Prostate gland (tissue), 2 donors: ENCODE data around the gene GLCE.

Experiments used
- POLR2AphosphoS5 ChIP-seq: sonication (generic); formaldehyde crosslinking; IDR thresholded peaks from one replicate; pipeline ENCODE4 v1.6.1; 2017; ENCODE audit warnings: antibody characterized with exemption
- TF ChIP-seq, protein P1 (sequence below), 4 experiments: fragments of 200-600 bp in 2 of 4; fragments of 450-650 bp in 2 of 4; sonication (generic) in 2 of 4; IDR thresholded peaks; 1 replicate in 3 of 4; 2 replicates in 1 of 4; pipeline ENCODE4 v1.5.1; 2016 to 2019; ENCODE audit warnings: antibody characterized with exemption in 4 of 4, mild to moderate bottlenecking in 2 of 4, moderate library complexity in 2 of 4

DNA sequence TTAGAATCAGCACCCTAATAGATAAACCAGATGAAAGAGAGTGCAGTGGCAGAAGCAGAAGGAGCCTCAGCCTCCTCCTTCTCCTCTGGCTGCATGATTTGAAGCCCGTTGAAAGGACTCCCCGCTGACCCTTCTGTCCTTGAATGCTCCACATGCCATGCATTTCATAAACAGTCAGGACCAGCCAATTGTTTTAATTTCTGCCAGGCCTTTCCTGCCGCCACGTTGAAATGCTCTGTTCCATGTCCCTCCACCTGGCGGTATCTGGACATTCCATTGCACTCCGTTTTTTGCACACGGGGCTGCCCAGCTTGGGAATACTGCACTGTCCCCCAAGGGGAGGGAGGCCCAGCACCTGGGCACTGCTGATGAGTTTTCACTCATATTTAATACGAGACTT is 35.2 kb upstream of the GLCE start:
- TF ChIP-seq POLR2AphosphoS5: no peak
- TF ChIP-seq, protein P1, sequence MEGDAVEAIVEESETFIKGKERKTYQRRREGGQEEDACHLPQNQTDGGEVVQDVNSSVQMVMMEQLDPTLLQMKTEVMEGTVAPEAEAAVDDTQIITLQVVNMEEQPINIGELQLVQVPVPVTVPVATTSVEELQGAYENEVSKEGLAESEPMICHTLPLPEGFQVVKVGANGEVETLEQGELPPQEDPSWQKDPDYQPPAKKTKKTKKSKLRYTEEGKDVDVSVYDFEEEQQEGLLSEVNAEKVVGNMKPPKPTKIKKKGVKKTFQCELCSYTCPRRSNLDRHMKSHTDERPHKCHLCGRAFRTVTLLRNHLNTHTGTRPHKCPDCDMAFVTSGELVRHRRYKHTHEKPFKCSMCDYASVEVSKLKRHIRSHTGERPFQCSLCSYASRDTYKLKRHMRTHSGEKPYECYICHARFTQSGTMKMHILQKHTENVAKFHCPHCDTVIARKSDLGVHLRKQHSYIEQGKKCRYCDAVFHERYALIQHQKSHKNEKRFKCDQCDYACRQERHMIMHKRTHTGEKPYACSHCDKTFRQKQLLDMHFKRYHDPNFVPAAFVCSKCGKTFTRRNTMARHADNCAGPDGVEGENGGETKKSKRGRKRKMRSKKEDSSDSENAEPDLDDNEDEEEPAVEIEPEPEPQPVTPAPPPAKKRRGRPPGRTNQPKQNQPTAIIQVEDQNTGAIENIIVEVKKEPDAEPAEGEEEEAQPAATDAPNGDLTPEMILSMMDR (IDR thresholded peaks at IDR 0.05): no peak
